Stimulated activated naive CD4-positive, alpha-beta T cell treated with Interleukin-2 at 50 U/mL for 16 hours (primary cell): ENCODE results near the gene IREB2.

ENCODE experiments used
- DNase-seq: peaks from one replicate; lab custom pipeline; 2025; lab: John Stamatoyannopoulos, UW

The IREB2 gene

DNA sequence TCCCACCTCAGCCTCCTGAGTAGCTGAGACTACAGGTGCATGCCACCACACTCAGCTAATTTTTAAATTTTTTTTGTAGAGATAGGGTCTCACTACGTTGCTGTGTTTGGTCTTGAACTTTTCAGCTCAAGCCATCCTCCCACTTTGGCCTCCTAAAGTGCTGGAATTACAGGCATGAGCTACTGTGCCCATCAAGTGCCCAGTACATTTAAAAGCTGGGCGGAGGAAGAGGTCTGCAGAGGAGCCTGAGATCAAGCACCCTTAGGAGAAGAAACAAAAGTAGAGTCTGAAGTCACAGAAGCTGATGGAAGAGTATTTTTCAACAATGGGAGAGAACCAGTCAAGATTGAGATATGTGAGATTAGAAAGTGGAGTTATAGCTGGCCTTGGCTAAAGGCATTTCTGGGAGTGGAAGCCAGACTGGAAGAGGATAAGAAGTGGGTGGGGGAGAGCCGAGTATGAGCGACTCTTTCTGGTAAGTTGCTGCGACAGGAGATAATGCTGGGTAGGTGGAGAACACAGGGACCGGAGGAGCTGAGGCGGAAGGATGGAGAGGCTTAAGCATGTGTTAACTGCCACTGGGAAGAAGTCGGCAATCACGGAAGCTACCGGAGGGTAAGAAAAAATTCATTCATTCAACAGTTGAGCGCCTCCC lies 782 bp upstream of the IREB2 start:
- no peak for DNase-seq

DNA sequence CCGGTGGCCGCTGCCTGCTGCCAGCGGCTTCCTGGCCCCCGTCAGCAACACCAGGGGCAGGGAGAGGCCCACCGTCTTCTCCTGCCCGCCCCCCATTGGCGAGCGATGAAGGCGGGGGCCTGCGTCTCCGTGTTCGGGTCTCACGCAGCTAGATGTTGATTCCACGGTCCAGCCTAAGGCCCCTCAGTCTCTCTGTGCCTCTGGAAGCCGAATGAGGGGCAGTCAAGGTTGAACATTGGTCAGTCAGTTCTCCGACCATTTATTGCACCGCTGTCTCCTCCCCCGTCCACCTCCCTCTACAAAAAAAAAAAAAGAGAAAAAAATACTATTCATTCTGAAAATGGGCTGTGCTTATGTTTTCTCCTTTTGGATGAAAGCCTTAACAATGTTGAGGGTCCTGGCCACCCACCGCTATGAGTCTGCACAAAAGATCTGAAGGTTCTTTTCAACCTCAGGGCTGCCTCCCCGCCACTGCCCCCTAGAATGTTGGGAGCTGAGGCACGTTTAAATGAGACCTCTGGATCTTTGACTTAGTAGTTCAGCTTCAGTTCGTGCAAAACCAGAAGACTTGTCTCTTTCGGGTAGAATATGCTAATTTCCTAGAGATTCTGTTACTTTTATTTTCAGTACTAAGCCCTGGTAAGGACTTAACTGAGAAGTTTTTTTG lies 736 bp downstream of the IREB2 start:
- DNase-seq = peak; percentile 42

DNA sequence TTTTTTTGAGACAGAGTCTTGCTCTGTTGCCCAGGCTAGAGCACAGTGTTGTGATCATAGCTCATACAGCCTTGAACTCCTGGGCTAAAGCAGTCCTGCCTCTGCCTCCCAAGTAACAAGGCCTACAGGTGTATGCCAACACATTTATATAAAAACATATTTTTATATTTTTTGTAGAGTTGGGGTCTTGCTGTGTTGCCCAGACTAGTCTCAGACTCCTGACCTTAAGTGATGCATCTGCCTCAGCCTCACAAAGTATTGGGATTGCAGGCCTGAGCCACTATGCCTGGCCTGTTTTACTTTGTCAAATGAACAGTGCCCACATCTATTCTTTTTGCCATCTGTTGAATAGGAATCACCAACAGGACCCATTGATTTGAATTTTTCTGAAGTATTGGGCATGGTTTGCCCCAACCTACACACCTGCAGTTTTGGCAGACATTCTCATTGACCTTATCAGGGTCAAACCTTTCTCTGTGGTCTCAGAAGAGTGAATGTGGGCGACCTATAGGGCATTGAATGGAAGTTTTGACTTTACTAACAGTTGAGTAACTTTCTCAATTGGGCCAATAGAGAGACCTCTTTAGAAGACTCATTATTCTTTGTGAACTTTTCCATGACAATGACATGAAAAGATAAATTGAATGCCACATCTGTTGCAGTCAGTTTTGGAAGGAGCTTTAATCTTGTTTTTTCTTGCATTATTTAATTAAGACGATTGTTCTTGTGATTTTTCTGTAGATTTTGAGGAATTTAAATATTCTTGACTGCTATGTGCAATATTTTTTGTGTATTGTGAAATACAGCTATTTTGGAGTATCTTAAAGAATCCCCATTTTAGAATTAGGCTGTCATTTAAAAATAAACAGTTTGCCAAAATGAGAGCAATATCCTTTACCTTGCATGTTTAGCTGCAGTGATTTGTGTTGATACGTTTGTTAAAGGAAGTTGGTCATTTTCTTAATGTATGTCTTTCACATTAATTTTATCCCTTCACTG lies 2.7 kb downstream of the IREB2 start:
- no peak for DNase-seq

DNA sequence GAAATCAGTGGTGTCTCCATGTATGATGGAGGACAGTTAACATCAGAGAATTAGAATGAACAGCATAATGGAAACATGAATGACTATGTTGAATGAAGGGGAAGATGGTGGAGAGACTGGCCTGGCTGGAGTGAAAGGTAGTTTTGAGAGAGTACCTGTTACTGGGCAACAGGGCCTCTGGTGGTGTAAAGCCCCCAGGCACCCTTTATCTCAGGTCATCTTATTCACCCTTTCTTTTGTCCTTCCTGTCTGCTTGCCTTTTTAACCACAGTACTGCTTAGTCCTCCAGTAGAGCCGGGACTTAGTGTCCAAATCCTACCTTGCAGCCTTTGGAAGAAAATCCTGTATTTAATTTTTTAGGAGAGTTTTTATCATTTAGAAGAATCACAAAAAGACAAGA lies 6.2 kb downstream of the IREB2 start:
- DNase-seq = no peak

DNA sequence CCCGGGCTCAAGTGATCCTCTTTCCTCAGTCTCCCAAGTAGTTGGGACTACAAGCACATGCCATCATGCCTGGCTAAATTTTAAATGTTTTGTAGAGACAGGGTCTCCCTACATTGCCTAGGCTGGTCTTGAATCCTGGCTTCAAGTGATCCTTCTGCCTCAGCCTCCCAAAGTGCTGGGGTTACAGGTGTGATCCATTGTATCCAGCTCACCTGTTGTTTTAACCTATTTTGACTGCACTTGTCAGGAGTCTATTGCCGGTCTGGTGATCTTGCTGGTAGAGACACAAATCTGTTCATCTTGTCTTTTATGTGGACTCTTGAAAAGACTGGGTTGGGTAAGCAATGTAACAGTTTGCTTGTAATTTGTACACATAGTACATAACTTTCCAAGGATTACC lies 7.9 kb downstream of the IREB2 start:
- no peak for DNase-seq

DNA sequence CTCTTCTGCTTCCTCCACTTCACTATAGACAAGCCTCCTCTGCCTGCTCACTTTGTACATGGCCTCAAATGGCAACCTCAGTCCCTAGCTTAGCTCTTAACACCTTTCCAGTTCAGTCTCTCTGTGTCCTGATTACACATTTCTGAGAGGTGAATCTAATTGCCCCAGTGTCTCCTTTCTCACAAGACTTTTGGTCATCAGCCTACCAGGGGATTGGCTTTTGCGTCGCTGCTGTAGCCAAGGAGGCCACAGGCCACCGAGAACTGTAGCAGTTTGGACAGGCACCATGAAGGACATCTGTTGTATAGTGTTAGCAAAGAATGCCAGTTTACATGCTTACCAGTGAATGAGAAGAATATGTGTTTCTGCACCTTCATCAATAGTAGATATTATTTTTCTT lies 8.5 kb downstream of the IREB2 start:
- DNase-seq = no peak

DNA sequence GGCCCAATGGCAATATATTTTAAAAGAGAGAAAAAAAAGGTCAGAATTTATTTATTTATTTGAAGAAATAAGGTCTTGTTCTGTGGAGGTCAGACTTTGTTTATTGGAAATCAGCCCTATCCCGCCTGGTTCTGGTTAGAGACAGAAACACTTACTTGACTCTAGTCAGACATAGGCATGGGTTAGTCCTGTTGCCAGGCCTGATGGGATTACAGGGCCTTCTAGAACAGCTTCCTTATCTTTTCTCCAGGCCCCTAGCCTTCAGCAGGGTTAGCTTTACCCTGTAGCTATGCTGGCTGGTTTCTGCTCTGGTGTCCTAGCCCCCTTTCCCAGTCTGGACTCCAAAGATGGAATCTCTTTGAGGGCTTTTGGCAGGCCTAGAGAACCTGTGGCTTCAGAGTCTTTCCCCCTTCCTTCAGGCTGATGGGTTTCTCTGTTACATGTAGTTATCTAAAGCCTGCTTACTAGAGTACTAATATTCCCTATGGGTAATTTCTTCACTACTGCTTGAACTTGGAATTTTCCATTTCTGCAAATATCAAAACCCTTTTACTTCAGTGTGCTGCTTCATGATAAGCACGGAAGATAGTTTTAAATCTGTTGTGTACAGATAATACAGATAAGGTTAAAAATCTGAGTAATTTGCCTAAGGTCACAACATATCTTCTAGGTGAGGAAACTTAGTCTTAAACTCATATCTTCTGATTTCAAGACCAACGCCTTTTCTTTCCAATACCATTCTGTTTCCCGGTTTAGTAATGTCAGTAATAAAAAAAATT lies 10.6 kb downstream of the IREB2 start:
- DNase-seq = no peak

DNA sequence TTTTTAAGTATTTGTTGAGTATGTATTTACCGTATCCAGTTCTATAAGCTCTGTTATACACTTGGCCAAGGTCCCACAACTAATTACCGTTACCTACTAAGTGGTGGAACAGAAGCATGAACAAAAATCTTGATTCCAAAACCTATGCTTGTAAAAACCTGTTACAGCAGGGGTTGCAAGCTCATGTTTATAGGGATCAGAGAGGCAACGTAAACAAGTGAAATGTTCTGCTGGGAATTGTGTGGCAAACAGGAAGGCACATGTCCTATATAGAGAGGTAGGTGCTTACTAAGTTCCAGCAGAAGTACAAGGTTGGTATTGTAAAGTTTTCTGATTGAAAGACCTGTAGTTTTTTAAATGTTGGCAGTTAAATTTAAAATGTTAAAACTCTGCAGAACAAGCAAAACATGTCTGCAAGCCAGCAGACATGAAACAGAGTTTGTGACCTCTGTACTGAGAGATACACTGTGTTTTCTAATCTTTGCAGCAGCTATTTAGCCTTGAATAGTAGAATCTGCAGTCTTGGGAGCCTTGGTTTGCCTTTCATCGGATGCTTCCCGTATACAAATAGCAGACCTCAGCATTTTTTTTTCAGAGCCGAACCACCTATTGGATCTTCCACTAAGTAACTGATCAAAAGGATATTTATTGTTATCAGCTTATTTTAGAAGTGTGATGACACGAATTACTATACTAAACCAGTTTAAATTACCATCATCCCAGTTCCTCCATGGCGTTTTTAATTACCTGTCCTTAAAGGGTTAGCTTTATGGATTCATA lies 11.4 kb downstream of the IREB2 start:
- no peak for DNase-seq

DNA sequence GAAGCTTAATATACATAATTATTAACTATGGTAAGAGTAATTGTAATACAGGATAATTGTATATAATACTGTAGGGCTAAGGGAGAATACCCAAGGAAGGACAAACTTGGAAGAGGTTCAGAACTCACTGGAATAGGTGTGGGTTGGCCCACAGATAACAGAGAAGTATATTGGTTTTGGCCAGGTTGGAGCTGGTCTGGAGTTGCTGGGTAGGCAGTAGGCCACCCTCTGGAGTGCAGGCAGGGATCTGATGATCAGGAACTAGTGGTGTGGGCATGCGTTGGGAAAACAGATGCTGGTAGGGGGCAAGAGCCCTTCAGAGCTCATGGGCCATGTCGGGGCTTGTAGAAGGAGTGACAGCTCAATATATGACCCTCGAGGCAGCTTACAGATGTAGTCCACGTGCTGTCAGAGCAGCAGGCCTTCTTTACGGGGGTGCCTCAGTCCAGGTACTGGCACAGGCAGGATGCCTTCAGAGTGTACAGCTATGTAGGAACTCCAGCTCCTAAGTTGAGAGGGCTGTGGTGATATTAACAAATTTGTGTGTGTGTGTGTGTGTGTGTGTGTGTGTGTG lies 12.4 kb downstream of the IREB2 start:
- no peak for DNase-seq

DNA sequence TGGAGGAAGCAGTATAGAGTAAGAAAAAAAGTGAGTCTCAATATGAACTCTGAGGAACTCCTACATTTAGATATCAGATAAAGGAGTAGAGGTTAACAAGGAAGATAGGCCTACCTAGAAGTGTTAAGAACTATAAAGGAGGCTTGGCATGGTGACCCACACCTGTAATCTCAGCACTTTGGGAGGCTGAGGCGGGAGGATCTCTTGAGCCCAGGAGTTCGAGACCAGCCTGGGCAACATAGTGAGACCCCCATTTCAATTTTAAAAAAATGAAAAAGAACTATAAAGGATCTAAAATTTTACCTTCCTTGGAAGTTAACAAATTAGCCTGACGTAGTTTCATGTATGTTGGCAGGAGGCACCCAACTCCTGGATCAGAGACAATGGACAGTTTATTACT lies 14.5 kb downstream of the IREB2 start:
- no peak for DNase-seq

DNA sequence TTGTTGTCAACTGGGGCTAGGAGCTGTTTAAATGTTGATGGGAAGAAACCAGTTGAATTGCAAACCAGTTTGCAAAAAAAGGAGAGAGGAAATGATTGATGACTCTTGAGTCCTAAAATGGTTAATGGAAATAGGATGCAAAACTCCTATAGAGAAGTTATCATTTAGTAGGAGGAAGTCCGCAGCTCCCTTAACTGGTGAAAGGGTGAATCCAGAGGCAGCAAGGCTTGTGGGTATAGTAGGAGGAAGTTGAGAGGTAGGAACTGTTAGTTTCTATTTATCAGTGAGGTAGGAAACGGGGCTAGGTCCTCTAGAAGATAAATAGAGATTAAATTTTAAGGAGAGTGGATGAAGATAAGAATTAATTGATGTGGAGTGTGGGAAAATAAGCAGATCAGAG lies 15.4 kb downstream of the IREB2 start:
- no peak for DNase-seq

DNA sequence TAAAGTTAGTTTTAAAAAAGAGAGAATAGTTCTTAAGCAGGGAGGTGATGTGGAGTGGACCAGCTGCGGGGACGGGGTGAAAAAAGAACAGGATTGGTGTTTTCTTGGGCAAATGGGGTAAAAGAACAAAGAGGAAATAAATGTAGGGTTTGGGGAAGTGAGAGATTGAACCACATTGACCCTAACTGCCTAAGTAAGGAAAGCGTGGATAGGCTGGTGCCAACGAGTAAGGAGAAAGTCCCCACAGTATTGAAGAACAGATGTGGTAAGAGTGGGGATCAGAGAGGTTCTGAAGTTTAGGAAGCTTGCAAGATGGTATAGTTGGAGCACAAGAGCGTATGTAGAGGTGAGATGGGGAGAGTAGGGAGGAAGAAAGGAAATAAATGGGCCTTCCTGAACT lies 17.0 kb downstream of the IREB2 start:
- DNase-seq = no peak

DNA sequence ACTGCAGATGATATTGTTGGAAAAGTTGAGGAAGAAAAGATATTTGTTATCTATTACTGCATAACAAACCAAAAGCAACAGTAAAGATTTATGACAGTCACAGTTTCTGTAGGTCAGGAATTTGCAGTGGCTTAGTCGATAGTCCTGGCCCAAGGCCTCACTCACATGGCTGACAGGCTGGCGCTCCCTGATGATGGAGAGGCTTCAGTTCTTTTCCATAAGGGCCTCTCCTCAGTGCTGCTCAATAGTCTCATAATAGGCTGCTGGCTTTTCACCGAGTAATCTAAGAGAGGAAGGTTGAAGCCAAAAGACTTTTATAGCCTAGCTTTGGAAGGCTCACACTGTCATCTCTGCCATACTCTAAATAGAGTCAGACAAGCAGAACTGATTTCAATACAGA lies 17.7 kb downstream of the IREB2 start:
- DNase-seq = no peak

DNA sequence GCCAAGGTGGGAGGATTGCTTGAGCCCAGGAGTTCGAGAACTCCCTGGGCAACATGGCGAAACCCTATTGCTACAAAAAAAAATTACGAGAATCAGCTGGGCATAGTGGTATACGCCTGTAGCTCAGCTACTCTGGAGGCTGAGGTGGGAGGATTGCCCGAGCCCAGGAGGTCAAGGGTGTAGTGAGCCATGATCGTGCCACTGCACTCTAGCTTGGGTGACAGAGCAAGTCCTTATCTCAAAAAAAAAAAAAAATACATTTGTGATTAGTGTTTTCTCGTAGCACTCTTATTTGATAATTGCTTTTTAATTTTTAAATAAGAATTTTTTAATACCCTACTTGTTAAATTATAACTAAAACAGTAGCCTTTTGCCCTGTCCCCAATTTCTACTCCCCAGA lies 18.4 kb downstream of the IREB2 start:
- no peak for DNase-seq

DNA sequence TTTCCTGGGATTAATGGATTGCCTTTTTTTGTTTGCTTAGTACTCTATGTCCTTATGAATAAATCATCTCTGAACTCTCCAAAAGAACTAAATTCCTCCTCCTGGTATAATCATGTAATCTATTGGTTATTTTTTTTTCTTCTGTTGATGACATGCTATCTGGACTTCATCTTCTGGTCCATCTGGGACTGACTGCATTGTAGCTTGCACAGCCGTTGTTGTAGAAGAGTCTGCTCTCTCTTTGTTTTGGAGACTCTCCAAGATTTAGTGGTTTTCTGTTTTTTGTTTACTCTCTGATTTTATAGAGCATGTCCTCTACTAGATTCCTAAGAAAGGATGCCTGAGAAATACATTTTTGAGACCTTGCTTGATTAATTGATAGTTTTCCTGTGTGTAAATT lies 19.1 kb downstream of the IREB2 start:
- no peak for DNase-seq

DNA sequence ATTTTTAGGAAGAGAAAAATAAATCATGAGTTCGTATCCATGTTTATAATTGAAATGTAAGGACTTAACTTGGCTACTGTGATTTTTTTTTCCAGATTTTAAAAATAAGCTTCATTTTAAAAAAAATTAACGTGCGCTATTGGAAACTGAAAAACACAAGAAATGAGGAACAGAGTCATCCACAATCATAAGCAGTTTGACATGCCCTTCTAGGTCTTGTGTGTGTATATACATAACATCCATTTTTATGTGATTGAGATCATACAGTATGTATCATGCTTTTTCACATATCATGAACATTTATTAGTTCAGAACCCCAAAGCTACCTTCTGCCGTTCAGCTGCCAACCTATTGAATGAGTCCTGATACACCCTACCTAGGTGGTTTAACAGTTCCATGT lies 22.7 kb downstream of the IREB2 start:
- DNase-seq = no peak

DNA sequence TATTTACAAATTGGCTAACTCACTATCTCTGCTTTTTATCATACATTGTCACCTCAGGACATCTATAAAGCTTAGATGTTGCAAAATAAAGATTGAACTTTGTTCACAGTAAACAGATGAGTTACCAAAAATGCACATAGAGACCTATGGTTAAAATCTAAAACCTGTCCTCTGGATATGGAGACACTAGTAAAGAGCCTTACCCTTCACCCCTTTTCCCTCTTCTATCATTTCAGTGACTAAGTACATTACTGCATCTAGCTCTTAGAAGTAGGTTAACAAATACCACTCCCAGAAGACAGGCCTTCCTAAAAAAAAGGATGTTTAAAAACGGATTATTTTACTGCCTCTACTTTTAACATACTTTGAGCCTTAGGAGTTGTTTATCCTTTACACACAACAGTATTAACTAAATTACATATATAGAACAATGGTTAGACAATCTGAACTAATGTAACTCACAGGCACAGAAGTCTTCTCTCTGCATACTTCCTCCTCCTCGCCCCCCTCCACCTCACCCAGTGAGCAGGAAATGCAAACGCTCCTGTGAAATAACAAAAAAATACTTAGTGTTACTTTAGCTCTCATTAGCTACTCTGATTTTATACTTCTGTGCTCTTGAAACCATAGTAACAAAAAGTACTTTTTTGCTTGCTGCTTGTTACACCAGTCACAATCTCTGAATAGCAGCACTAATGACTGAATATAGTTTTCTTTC lies 23.3 kb downstream of the IREB2 start:
- DNase-seq = no peak

DNA sequence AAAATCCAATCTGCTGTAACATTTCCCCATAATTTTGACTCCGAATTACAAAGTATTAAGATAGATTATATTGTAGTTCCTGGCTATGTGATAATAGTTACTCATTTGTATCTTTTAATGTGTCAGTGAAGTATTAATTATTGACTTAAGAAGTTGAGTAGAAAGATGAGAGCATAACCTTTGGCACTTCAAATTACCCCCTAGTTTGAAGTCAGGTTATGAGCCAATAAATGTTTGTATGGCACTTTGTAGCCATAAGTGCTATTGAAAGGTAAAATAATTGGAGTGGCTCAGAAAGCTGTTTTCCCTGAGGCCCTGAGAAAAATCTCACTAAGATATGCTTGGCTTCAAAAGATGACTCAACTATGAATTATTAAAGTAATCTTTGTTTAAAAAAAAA lies 31.0 kb downstream of the IREB2 start:
- no peak for DNase-seq

DNA sequence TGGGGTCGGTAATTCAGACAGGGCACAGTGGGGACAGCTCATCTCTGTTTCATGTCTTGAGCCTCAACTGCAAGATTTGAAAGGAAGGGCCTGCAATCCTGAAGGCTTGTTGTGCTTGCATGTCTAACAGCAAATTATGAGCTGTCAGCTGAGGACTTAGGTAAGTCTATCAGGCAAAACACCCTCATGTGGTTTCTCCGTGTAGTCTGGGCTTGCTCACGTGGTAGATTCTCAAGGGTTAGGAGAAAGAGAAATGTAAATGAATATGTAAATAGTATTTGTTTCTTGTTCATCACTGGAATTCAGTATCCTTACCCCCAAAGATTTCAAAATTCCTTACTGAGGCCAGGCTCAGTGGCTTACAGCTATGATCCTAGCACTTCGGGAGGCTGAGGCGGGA lies 39.3 kb downstream of the IREB2 start:
- no peak for DNase-seq

DNA sequence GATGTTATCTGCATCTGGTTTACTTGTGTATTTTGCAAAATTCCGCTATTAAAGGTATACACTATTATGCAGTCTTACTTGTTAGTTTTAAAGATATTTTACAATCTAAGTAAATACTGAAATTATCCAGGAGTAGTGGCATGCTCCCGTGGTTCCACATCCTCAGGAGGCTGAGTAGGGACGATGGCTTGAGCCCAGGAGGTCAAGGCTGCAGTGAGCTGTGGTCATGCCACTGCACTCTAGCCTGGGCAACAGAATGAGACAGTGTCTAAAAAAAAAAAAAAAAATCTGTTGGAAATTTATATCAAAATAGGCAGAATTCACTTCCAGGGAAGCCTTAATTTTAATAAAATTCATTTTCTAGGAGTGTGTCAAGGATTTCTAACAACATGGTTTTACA lies 41.6 kb downstream of the IREB2 start:
- DNase-seq = no peak
